ENCODE results near the gene NAMPT.

NAMPT gene

DNA sequence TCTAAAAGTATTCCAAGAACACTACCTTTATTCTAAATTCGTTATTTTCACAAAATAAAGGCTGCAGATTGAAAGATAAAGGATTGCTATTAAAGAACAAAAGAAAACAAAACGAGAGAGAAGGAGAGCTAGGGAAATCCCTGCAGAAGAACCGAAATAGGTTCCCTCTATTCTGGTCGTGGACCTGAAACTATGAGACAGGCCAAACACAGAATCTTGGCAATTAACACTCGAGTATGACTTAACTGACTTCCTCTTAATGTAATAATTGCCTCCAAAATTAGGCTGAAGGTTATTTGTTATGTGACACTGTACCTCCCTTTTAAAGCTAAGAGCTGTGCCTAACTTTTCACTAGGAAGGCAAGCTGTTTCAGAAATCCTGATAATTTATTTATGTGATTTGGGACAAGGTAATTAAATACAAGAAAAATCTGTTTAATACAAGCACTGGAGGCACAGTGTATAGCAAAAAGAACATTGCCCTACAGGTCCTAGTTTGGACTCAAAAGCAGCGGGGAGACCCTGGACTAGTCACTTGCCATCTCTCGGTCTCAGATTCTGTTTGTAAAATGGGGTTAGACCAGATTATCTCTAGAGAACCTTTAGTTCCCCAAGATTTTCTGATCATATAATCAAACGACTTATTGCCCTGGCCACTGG is 11.6 kb downstream of the NAMPT start:
- H3K27me3 Mint-ChIP-seq, result no peaks in the 10 kb centered on the region
- ATAC-seq (no peak), DNase-seq (no peak)
- H3K27ac Mint-ChIP-seq, result peak overlapping the region; percentile 36
- peaks cover 93% of the 10 kb centered on the region for H3K36me3 Mint-ChIP-seq (ENCODE audit: low read depth)
- H3K9me3 Mint-ChIP-seq, result no peaks in the 10 kb centered on the region
- peaks cover 50% of the 10 kb centered on the region for H3K4me1 Mint-ChIP-seq
- H3K4me3 Mint-ChIP-seq, result peak overlapping the region; percentile 18

DNA sequence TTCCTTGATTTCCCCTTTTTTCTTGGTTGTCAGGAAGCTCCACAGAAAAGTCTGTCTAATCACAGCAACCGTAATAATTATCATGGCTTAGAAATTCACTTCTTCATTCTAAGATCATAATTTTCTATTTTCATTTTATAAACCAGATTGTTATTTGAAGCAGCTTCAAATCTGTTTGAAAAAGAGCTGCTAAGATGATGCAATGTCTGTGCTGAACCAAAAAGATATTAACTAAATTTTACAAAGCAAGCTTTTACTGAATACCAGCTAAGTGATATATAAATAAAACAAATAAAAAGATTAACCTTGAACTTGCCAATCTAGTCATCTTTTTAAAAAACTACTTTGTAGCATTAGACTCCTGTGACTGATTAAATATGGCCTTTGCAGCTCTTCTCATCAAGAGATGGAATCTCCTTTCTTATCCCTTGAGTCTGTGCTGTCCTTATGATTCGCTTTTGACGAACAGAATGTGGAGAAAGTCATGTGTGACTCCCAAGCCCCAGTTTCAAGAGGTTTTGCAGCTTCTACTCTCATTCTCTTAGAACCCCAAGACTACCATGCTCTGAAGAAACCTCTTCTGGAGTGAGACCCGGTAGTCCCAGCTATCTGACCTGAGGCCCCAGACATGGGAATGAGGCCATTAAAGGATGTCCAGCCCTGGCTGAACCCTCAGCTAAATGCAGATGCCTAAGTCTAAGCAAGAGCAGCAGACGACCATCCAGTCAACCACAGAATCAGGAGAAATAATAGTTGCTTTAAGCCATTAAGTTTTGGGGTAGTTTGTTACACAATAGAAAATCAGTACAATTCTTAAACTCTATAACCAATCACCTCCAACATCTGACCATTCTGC is 14.4 kb downstream of the NAMPT start:
- ATAC-seq, result no peak
- Mint-ChIP-seq H3K27ac (peak overlapping the region; percentile 6), H3K4me1 (peaks cover 40% of the 10 kb centered on the region), H3K36me3 (ENCODE audit: low read depth) (peaks cover 89% of the 10 kb centered on the region), H3K9me3 (no peaks in the 10 kb centered on the region), H3K4me3 (no peak overlapping the region), H3K27me3 (no peaks in the 10 kb centered on the region)
- DNase-seq, result no peak

DNA sequence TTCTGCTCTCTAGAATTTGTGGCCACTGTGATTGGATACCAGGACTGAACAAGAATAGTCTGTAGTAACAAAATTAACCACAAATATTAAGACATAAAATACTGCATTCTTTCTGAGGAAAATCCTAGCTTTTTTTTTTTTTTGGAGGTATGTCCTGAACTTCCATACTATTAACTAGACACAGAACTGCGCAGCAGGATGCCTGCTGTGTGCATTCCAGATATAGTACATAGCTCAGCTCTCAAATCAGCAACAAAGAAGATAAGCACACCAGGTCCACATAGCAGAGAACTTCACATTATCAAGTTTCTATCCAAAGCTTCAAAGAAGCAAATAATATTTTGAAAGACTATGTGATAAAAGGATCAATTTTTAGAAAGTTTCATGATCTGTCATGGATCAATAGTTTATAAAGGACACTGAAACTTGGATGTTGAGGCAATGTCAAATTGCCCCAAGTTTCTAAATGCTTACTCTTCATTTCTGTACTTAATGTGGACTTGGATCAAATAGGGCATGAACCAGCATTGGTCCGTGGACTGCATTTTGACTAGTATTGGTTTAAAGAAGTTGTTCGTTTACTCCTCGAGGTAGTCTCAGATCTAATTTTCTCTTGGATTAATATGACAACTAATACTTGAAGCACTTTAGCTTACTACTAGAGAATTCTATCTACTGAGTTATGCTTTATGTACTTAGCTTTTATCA is 15.4 kb downstream of the NAMPT start:
- Mint-ChIP-seq H3K4me3 (no peak overlapping the region), H3K36me3 (ENCODE audit: low read depth) (peaks cover 89% of the 10 kb centered on the region), H3K27ac (no peak overlapping the region), H3K9me3 (no peaks in the 10 kb centered on the region), H3K27me3 (no peaks in the 10 kb centered on the region), H3K4me1 (peaks cover 42% of the 10 kb centered on the region)
- ATAC-seq (no peak), DNase-seq (no peak)

DNA sequence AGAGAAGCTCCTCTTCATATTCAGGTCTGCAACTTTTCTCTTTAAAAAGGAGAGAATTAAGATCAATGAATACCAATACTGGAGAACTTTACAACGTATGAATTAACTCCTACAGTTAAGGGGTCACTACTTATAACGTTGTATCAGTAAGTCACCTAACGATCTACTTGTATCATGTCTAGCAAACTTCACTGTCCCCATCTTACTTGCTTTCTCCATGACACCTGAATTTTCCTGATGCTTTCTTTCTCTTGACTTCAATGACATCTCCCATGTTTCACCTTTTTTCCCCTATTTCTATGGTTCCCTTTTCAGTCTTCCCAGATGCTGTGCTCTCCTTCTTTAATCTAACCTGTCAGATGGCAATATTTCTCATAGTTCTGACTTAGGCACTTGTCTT is 19.6 kb downstream of the NAMPT start:
- Mint-ChIP-seq H3K9me3 (no peaks in the 10 kb centered on the region), H3K27ac (peak overlapping the region; percentile 64), H3K4me3 (no peak overlapping the region), H3K4me1 (peaks cover 56% of the 10 kb centered on the region), H3K36me3 (ENCODE audit: low read depth) (peaks cover 91% of the 10 kb centered on the region), H3K27me3 (no peaks in the 10 kb centered on the region)
- ATAC-seq, result no peak
- DNase-seq, result no peak

DNA sequence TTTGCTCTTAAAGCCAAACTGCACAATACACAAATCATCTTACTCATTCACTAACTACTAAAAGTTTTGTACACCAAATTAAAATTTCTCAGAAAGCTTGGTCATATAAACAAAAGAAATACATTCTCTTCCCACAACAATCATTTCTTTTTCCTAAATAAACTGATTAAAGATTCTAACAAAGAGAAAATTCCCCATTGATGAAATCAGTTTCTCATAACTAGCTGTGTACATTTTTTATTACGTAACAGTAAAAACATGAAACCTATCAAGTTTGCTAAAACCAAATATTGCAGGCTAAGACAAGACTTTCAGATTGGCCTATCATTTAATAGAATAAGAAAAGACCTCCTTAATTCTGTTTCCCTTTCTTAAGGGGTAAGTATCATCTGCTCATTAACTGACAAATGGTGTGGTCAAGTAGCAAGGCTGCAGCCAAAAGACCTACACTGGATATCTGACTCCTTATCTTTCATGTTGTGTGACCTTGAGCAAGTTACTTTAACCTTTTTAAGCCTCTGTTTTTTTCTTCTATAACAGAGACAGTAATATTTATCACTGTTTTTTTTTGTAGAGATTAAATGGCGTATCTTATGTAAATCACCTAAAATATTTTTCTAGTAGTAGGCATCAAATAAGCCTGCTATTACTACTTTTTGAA is 22.4 kb downstream of the NAMPT start:
- H3K36me3 Mint-ChIP-seq (ENCODE audit: low read depth), result peaks cover 95% of the 10 kb centered on the region
- no peaks in the 10 kb centered on the region for H3K9me3 Mint-ChIP-seq
- no peak overlapping the region for H3K4me3 Mint-ChIP-seq
- peak overlapping the region; percentile 62 for H3K27ac Mint-ChIP-seq
- ATAC-seq, result no peak
- H3K4me1 Mint-ChIP-seq, result peaks cover 72% of the 10 kb centered on the region
- DNase-seq, result no peak
- H3K27me3 Mint-ChIP-seq, result no peaks in the 10 kb centered on the region

DNA sequence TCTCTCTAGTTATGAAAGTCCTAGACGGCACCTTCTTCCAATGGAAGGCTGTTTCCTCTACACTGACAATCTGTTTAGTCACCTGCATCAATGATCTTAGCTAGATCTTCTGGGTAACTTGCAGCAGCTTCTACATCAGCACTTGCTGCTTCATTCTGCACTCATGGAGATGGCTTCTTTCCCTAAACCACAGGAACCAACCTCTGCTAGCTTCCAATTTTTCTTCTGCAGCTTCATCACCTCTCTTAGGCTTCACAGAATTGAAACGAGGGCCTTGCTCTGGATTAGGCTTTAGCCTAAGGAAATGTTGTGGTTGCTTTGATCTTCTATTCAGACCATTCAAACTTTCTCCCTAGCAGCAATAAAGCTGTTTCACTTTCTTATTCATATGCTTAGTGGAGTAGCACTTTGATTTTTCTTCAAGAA is 24.6 kb downstream of the NAMPT start:
- ATAC-seq, result no peak
- H3K27ac Mint-ChIP-seq, result peak overlapping the region; percentile 74
- H3K36me3 Mint-ChIP-seq (ENCODE audit: low read depth), result peaks cover 94% of the 10 kb centered on the region
- no peak for DNase-seq
- no peaks in the 10 kb centered on the region for H3K9me3 Mint-ChIP-seq
- H3K4me3 Mint-ChIP-seq, result no peak overlapping the region
- peaks cover 81% of the 10 kb centered on the region for H3K4me1 Mint-ChIP-seq
- H3K27me3 Mint-ChIP-seq, result no peaks in the 10 kb centered on the region

DNA sequence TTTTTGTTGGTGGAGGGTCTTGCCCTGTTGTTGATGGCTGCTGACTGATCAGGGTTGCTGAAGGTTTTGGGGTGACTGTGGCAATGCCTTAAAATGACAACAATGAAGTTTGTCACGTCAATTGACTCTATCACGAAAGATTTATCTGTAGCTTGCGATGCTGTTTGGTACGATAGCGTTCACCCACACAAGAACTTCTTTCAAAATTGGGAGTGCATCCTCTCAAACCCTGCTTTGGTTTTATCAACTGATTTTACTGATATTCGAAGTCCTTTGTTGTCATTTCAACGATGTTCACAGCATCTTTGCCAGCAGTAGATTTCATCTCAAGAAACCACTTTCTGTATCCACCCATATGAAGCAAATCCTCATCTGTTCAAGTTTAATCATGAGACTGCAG is 26.0 kb downstream of the NAMPT start:
- H3K36me3 Mint-ChIP-seq (ENCODE audit: low read depth), result peaks cover 95% of the 10 kb centered on the region
- peaks cover 81% of the 10 kb centered on the region for H3K4me1 Mint-ChIP-seq
- no peak for DNase-seq
- no peak for ATAC-seq
- no peak overlapping the region for H3K4me3 Mint-ChIP-seq
- H3K27ac Mint-ChIP-seq, result peak overlapping the region; percentile 61
- peaks cover 4% of the 10 kb centered on the region for H3K9me3 Mint-ChIP-seq
- H3K27me3 Mint-ChIP-seq, result no peaks in the 10 kb centered on the region

DNA sequence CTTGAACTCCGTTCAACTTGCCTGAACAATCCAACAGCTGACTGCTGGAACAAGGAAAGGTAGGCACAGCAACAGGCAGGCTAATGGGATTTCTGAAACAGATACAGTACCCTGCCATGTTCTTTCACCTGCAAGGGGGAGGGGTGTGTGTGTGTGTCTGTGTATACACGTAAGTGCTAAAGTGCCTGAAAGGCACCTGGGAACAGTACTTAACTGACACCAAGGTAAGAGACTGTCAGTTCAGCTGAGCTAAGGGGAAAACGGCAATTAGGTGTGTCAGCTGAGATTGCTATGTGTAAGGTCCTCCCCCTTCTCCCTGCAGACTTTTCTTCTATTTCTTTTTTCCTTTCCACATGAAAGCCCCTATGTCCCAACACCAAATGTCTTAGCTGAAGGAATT is 27.0 kb downstream of the NAMPT start:
- Mint-ChIP-seq H3K9me3 (peaks cover 4% of the 10 kb centered on the region), H3K4me1 (peaks cover 71% of the 10 kb centered on the region), H3K4me3 (no peak overlapping the region), H3K36me3 (ENCODE audit: low read depth) (peaks cover 95% of the 10 kb centered on the region), H3K27me3 (no peaks in the 10 kb centered on the region), H3K27ac (peak overlapping the region; percentile 34)
- no peak for ATAC-seq
- DNase-seq, result no peak

DNA sequence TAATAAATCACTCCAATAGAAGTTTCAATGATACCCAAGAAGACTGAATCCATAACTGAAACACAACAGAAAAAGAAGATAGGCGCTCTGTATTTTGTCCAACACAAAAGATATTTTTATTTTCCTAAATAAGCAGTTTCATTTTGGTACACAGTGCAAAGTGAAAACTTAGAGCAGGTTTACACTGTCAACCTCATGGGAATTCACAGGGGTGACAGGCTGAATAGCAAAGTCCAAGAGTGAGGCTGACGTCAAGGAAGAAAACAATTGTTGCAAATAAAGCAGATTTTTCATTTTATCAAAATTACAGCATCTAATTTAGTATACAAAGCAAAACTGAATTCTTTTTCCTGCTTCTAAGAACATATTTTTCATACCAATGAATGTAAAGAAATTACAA is 28.6 kb downstream of the NAMPT start:
- Mint-ChIP-seq H3K4me1 (peaks cover 61% of the 10 kb centered on the region), H3K9me3 (peaks cover 4% of the 10 kb centered on the region), H3K27me3 (no peaks in the 10 kb centered on the region), H3K36me3 (ENCODE audit: low read depth) (peaks cover 98% of the 10 kb centered on the region), H3K4me3 (no peak overlapping the region), H3K27ac (peak overlapping the region; percentile 12)
- no peak for DNase-seq
- no peak for ATAC-seq

DNA sequence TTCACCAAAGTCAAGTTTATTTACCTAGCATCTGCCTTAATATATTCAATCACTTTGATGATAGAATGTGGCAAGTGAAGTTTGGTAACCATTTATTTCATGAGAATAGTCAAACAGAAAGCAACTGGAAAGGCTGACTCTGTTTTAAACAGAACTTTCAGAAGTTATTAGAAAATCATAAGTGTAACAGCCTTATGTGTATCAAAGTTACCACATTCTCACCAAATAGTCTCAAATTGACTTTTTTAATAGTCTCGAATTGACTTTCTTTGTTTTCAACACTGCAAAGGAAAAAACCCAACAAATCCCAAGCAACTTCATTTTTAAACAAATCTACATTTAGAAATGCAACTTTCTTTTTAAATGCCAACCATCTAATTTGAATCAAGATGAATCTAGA is 29.5 kb downstream of the NAMPT start:
- DNase-seq (no peak), ATAC-seq (peak; percentile 40)
- Mint-ChIP-seq H3K9me3 (peaks cover 4% of the 10 kb centered on the region), H3K36me3 (ENCODE audit: low read depth) (peaks cover 95% of the 10 kb centered on the region), H3K4me3 (no peak overlapping the region), H3K27ac (peak overlapping the region; percentile 59), H3K4me1 (peaks cover 52% of the 10 kb centered on the region), H3K27me3 (no peaks in the 10 kb centered on the region)

DNA sequence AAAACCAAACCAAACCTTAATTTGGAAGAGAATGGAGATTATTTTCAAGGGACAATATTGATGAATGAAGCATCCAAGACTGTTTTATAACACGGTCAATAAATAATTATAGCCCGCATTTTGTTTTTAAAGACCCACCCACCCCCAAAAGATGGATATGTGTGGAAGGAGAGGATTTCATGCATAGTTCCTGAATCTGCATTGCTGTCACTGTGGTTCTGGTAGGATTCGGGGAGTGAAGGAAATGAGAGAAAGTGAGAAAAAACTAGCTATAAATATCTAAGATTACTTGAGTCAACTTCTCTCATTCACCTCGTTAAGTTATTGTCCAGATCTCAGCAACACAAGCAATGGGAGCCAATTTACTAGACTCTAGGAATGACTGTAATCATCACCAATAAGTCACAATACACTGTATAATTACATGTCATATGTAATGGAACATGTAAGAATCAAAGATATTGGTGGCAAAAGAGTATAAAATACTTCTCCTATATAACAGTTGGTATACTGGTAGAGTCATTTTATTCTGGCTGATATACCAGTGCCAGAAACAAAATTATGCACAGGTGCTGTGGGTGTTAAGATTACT is 30.2 kb downstream of the NAMPT start:
- Mint-ChIP-seq H3K4me1 (peaks cover 47% of the 10 kb centered on the region), H3K9me3 (peaks cover 4% of the 10 kb centered on the region), H3K4me3 (no peak overlapping the region), H3K36me3 (ENCODE audit: low read depth) (peaks cover 90% of the 10 kb centered on the region), H3K27ac (peak overlapping the region; percentile 59), H3K27me3 (no peaks in the 10 kb centered on the region)
- ATAC-seq (no peak), DNase-seq (no peak)

DNA sequence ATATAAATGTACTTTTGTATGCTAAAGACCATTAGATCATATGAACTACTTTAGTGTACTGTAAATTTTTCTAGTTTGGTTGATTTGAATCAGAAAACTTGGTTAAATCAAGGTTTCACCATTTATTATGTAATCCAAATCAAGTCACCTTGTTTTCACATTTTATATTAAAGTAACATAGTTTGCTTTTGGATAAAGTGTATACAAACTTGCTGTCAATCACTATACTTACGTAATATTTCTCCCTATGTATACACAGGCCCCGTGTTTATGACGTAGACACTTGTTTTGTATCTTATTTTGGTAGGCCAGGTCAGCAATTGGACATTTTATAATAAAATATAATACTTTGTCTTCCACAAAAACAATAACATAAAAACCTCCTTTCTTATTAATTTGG is 32.2 kb downstream of the NAMPT start:
- ATAC-seq (no peak), DNase-seq (no peak)
- H3K4me3 Mint-ChIP-seq, result no peak overlapping the region
- no peak overlapping the region for H3K27ac Mint-ChIP-seq
- no peaks in the 10 kb centered on the region for H3K27me3 Mint-ChIP-seq
- H3K4me1 Mint-ChIP-seq, result peaks cover 31% of the 10 kb centered on the region
- H3K36me3 Mint-ChIP-seq (ENCODE audit: low read depth), result peaks cover 89% of the 10 kb centered on the region
- peaks cover 8% of the 10 kb centered on the region for H3K9me3 Mint-ChIP-seq

DNA sequence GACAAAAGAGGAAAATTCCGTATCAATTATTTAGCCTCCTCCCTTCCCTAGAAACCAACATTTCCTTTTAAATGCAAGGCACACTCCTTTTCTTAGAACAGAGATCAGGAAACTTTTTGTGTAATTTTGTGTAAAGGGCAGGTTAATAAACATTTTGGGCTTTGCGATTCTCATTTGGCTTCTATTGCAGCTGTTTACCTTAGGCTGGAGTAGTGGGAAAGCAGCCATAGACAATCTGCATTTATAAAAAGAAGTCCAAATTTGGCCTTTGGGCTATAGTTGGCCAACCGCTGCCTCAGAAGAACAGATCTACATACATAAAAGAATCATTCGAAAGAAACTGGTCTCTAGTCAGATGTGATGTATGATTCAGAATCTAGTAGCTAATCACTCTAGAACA is 35.3 kb downstream of the NAMPT start:
- DNase-seq (no peak), ATAC-seq (no peak)
- no peak overlapping the region for H3K4me3 Mint-ChIP-seq
- H3K36me3 Mint-ChIP-seq (ENCODE audit: low read depth), result peaks cover 70% of the 10 kb centered on the region
- H3K9me3 Mint-ChIP-seq, result peaks cover 18% of the 10 kb centered on the region
- H3K4me1 Mint-ChIP-seq, result peaks cover 5% of the 10 kb centered on the region
- H3K27ac Mint-ChIP-seq, result no peak overlapping the region
- H3K27me3 Mint-ChIP-seq, result no peaks in the 10 kb centered on the region

DNA sequence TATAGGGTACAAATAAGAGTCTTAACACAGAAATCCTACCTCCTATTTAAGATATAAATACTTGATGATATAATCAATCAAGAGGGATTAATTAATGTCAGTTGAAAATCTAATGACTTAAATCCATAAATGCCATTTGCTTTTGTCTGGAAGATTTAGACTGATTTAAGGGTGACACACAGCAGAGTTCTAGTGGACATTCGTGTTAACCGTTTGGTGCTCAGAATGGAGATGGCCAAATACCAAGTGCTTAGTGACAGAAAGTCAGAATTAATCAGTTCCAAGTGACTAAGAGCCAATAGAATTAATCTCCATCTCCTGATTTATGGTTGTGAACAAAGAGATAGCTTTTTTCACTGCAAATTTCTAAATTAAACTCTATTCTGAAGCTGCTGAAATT is 36.2 kb downstream of the NAMPT start:
- no peak overlapping the region for H3K4me3 Mint-ChIP-seq
- peaks cover 21% of the 10 kb centered on the region for H3K9me3 Mint-ChIP-seq
- no peaks in the 10 kb centered on the region for H3K27me3 Mint-ChIP-seq
- H3K4me1 Mint-ChIP-seq, result no peaks in the 10 kb centered on the region
- peaks cover 61% of the 10 kb centered on the region for H3K36me3 Mint-ChIP-seq (ENCODE audit: low read depth)
- no peak for DNase-seq
- no peak overlapping the region for H3K27ac Mint-ChIP-seq
- ATAC-seq, result no peak
